HCT116 (cell line): Measurements from ENCODE around the gene SOCS7. TPM values are rescaled to one million over a fixed set of nuclear protein-coding genes. Genes with fewer than 3 reads are reported as not detected.

ENCODE experiments used
- ATAC-seq: fragments of 200-7000 bp; cut with Tn5 transposase; 2 replicates; pipeline ENCODE4 v1.9.1; 2020; ENCODE audit warnings: mild to moderate bottlenecking, moderate library complexity
- BruUV-seq: library from RNA; stranded (reverse); fragments of 400-500 nt; replicated peaks from 2 replicates; lab custom pipeline; 2021; lab: Mats Ljungman, UMichigan
- CTCF ChIA-PET: fragments of 300-600 bp; sonication (Branson Sonifier 250); formaldehyde crosslinking; loops from one replicate; lab custom pipeline; 2021; ENCODE audit warnings: antibody characterized with exemption; lab: Charles Lee
- POLR2A ChIA-PET: fragments of 300-600, 350-600 bp; sonication (Branson Sonifier 250); formaldehyde crosslinking; loops from one replicate; lab custom pipeline; 2021; ENCODE audit warnings: antibody characterized with exemption; lab: Charles Lee
- RAD21 ChIA-PET, 2 experiments: fragments of 300-600 bp; sonication (Branson Sonifier 250); formaldehyde crosslinking; loops; one replicate each; lab custom pipeline; 2023; ENCODE audit warnings: low total read pairs in 2 of 2; ENCODE audit not compliant: uncharacterized antibody in 2 of 2, unreplicated experiment in 2 of 2, low non-redundant PET in 1 of 2; lab: Charles Lee
- DNase-seq: peaks from one replicate; pipeline ENCODE4 v3.0.0-alpha.2; 2010; ENCODE audit warnings: low read depth, low spot score
- H2AFZ ChIP-seq: fragments of 200-600 bp; shearing (Covaris generic), sonication (generic); 2 replicates; pipeline ENCODE4 v1.6.1; 2017; ENCODE audit warnings: low read depth, mixed run types, mixed read lengths, antibody characterized with exemption, low read length; ENCODE audit not compliant: poor library complexity, severe bottlenecking
- H3K27ac ChIP-seq: 2 replicates; pipeline ENCODE4 v1.5.1; 2012; ENCODE audit warnings: low read depth, low read length
- H3K27me3 ChIP-seq: fragments of 200-600 bp; sonication (generic); 2 replicates; pipeline ENCODE4 v1.6.1; 2016; ENCODE audit warnings: mixed run types, low read length, mixed read lengths; ENCODE audit not compliant: insufficient read depth
- H3K36me3 ChIP-seq, 2 experiments: fragments of 200-500 bp in 1 of 2; fragments of 200-600 bp in 1 of 2; sonication (Bioruptor generic) in 1 of 2; sonication (generic) in 1 of 2; 2 replicates each; pipeline versions ENCODE4 v1.5.1 to v1.6.1; 2014 to 2016; ENCODE audit warnings: low read length in 2 of 2, inconsistent platforms in 1 of 2, mixed read lengths in 1 of 2, mixed run types in 1 of 2; ENCODE audit not compliant: insufficient read depth in 2 of 2, control insufficient read depth in 1 of 2
- H3K4me1 ChIP-seq, 2 experiments: fragments of 200-600 bp in 1 of 2; sonication (generic) in 1 of 2; 2 replicates each; pipeline versions ENCODE4 v1.5.1 to v1.6.1; 2012 to 2017; ENCODE audit warnings: low read length in 2 of 2, inconsistent platforms in 1 of 2, mild to moderate bottlenecking in 1 of 2, mixed read lengths in 1 of 2, mixed run types in 1 of 2, moderate library complexity in 1 of 2; ENCODE audit not compliant: insufficient read depth in 2 of 2, control insufficient read depth in 1 of 2
- H3K4me2 ChIP-seq: fragments of 200-600 bp; sonication (generic); 2 replicates; pipeline ENCODE4 v1.6.1; 2017; ENCODE audit warnings: mixed run types, low read length, mixed read lengths
- H3K4me3 ChIP-seq, 2 experiments: fragments of 200-600 bp in 1 of 2; sonication (generic) in 1 of 2; replicated peaks in 1 of 2; 2 replicates each; pipeline ENCODE4 v1.5.1; 2011 to 2016; ENCODE audit warnings: low read length in 2 of 2, control low read depth in 1 of 2, low read depth in 1 of 2, mild to moderate bottlenecking in 1 of 2, mixed read lengths in 1 of 2, mixed run types in 1 of 2
- H3K79me2 ChIP-seq: fragments of 200-600 bp; sonication (generic); 2 replicates; pipeline ENCODE4 v1.6.1; 2017; ENCODE audit warnings: mild to moderate bottlenecking, mixed run types, low read length, moderate library complexity, mixed read lengths; ENCODE audit not compliant: insufficient read depth
- H3K9ac ChIP-seq: fragments of 200-600 bp; sonication (generic); 2 replicates; pipeline ENCODE4 v1.6.1; 2016; ENCODE audit warnings: low read length, mixed read lengths
- H3K9me2 ChIP-seq: fragments of 200-600 bp; sonication (generic), shearing (Covaris generic); 2 replicates; pipeline ENCODE4 v1.6.1; 2017; ENCODE audit warnings: mixed run types, mild to moderate bottlenecking, moderate library complexity; ENCODE audit not compliant: insufficient read depth
- H3K9me3 ChIP-seq, 2 experiments: fragments of 200-500 bp in 1 of 2; fragments of 200-600 bp in 1 of 2; sonication (Bioruptor generic) in 1 of 2; sonication (generic) in 1 of 2; 2 replicates each; pipeline ENCODE4 v1.6.1; 2014 to 2017; ENCODE audit warnings: low read length in 2 of 2, mixed read lengths in 2 of 2, inconsistent platforms in 1 of 2, low read depth in 1 of 2, mild to moderate bottlenecking in 1 of 2, mixed run types in 1 of 2, moderate library complexity in 1 of 2; ENCODE audit not compliant: control insufficient read depth in 1 of 2, insufficient read depth in 1 of 2
- H4K20me1 ChIP-seq: fragments of 200-600 bp; sonication (generic), shearing (Covaris generic); 2 replicates; pipeline ENCODE4 v1.6.1; 2017; ENCODE audit warnings: mixed run types, mild to moderate bottlenecking, moderate library complexity; ENCODE audit not compliant: insufficient read depth
- EGR1 ChIP-seq: IDR thresholded peaks from 2 replicates; pipeline ENCODE4 v1.6.1; 2012; ENCODE audit warnings: low read depth
- EZH2 ChIP-seq: fragments of 200-600 bp; sonication (generic); IDR thresholded peaks from 2 replicates; pipeline ENCODE4 v1.6.1; 2017; ENCODE audit warnings: antibody characterized with exemption, mixed run types
- EZH2phosphoT487 ChIP-seq: fragments of 200-600 bp; IDR thresholded peaks from 2 replicates; pipeline ENCODE4 v1.6.1; 2018; ENCODE audit warnings: antibody characterized with exemption, borderline replicate concordance
- JUND ChIP-seq: IDR thresholded peaks from 2 replicates; pipeline ENCODE4 v1.6.1; 2012
- POLR2A ChIP-seq: IDR thresholded peaks from 2 replicates; pipeline ENCODE4 v1.7.0; 2011; ENCODE audit warnings: borderline replicate concordance; ENCODE audit not compliant: insufficient read depth, insufficient read length; ENCODE audit errors: extremely low read depth
- REST ChIP-seq: IDR thresholded peaks from 2 replicates; pipeline ENCODE4 v1.6.1; 2012; ENCODE audit warnings: low read depth
- SRF ChIP-seq: IDR thresholded peaks from 2 replicates; pipeline ENCODE4 v1.6.1; 2012; ENCODE audit warnings: low read depth
- TCF7L2 ChIP-seq: IDR thresholded peaks from 2 replicates; pipeline ENCODE4 v1.7.0; 2011; ENCODE audit warnings: borderline replicate concordance, inconsistent platforms; ENCODE audit not compliant: insufficient read depth, insufficient read length; ENCODE audit errors: extremely low read depth
- ZBTB33 ChIP-seq: IDR thresholded peaks from 2 replicates; pipeline ENCODE4 v1.6.1; 2011; ENCODE audit warnings: mild to moderate bottlenecking, low read length, moderate library complexity; ENCODE audit not compliant: insufficient replicate concordance; ENCODE audit errors: extremely low read depth
- ZFX ChIP-seq: fragments of 450-650 bp; IDR thresholded peaks from 2 replicates; pipeline ENCODE4 v1.6.1; 2017
- intact Hi-C: fragments of 100-400 bp; cut with micrococcal nuclease; formaldehyde crosslinking; loops from 2 replicates; pipeline ENCODE4 v1.10.0; 2022
- total RNA-seq: library from RNA; stranded (reverse); gene quantifications from one replicate; pipeline ENCODE4 v1.2.1, GENCODE V29; 2021; ENCODE audit not compliant: unreplicated experiment
- TF ChIP-seq, protein P1 (sequence below), 3 experiments: fragments of 200-600 bp in 1 of 3; sonication (generic) in 1 of 3; IDR thresholded peaks in 2 of 3; conservative IDR thresholded peaks in 1 of 3; 2 replicates each; pipeline ENCODE4 v1.5.1; 2012 to 2017; ENCODE audit warnings: low read depth in 2 of 3, low read length in 2 of 3, antibody characterized with exemption in 1 of 3, borderline replicate concordance in 1 of 3, control low read depth in 1 of 3, mild to moderate bottlenecking in 1 of 3, mixed read lengths in 1 of 3, mixed run types in 1 of 3, moderate library complexity in 1 of 3; ENCODE audit not compliant: insufficient read depth in 1 of 3

The SOCS7 gene
- total RNA-seq, 1 experiment from 2014 or later, result 49.9 TPM

DNA sequence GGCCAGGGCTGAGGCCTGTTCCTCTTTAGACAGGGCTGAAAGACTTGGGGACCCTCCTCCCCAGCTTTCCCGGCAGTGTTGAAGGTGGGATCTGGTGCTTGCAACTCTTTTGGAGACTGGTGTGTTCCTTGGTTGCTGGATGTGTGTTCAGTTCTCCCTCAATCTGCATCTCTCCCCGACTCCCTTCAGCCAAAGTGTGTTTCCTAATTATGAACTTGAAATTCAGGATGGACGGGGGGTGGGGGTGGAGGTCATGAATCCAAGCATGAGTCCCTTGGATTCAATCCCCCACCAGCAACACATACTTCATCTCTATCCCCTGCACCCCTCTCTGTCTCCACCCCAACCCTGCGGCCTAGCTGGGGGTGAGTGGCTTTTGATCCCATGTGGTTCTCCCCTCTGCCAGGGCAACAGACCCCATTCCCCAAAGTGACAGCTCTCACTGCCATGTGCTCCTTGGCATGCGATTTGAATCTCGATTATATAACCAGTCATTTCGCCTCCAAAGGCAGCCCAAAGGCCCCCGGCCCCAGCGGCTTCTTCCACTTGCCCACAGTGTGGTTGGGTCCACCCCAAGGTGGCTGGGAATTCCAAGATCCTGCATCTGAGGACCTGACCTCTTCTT lies 77.9 kb downstream of the SOCS7 start:
- H4K20me1 ChIP-seq, result no peaks in the 10 kb centered on the region
- H3K79me2 ChIP-seq, result 0 out of 2 replicates have a peak, but pooled peaks cover 4% of the 10 kb centered on the region
- ATAC-seq, result no peak
- H3K36me3 ChIP-seq, result no peaks in the 10 kb centered on the region
- H3K9ac ChIP-seq, result peak overlapping the region; percentile 68
- peaks cover 22 to 38% of the 10 kb centered on the region in 2 experiments for H3K4me1 ChIP-seq
- TF ChIP-seq ZFX (0 out of 2 replicates have a peak, but pooled peaks have one; percentile 5), EZH2 (no peak)
- no peaks in the 10 kb centered on the region for H3K9me2 ChIP-seq
- peak overlapping the region; percentile 100 for H3K4me2 ChIP-seq
- peak overlapping the region; percentile 62 for H3K27ac ChIP-seq
- ChIA-PET RAD21 (no interaction called here), CTCF (interaction anchor here (1.3 kb wide), 1 partner anchor 14 kb away, joined by 4 read pairs; no protein-coding TSS in a partner anchor), POLR2A (no interaction called here)
- H3K9me3 ChIP-seq, result no peaks in the 10 kb centered on the region
- peak overlapping the region in 1 of 2 experiments; percentile 81; a peak in 3 of 4 replicates for H3K4me3 ChIP-seq
- no peak for DNase-seq
- intact Hi-C loops, result no loop called here
- H3K27me3 ChIP-seq, result no peaks in the 10 kb centered on the region
- H2AFZ ChIP-seq, result no peak overlapping the region
- no TSS peak for BruUV-seq

GRCh38 chr17:38430316-38430715 lies 78.7 kb downstream of the SOCS7 start:
- TSS peak; percentile 46 for BruUV-seq
- H3K27me3 ChIP-seq, result no peaks in the 10 kb centered on the region
- H3K27ac ChIP-seq, result no peak overlapping the region
- RAD21 ChIA-PET, result no interaction called here
- peaks cover 22 to 38% of the 10 kb centered on the region in 2 experiments for H3K4me1 ChIP-seq
- H3K79me2 ChIP-seq, result 0 out of 2 replicates have a peak, but pooled peaks cover 4% of the 10 kb centered on the region
- ATAC-seq, result no peak
- POLR2A ChIA-PET, result no interaction called here
- DNase-seq, result no peak
- CTCF ChIA-PET, result no interaction called here
- intact Hi-C loops, result no loop called here
- H4K20me1 ChIP-seq, result no peaks in the 10 kb centered on the region
- H3K9ac ChIP-seq, result no peak overlapping the region
- no peaks in the 10 kb centered on the region for H3K9me2 ChIP-seq
- H3K4me3 ChIP-seq, result no peak overlapping the region
- H3K36me3 ChIP-seq, result no peaks in the 10 kb centered on the region
- 0 out of 2 replicates have a peak overlapping the region, but pooled peaks have one; percentile 100 for H3K4me2 ChIP-seq
- no peak overlapping the region for H2AFZ ChIP-seq
- no peaks in the 10 kb centered on the region for H3K9me3 ChIP-seq
- TF ChIP-seq ZBTB33 (no peak), SRF (no peak), POLR2A (no peak), TCF7L2 (no peak), JUND (no peak), ZFX (no peak), REST (no peak), EZH2phosphoT487 (no peak), EGR1 (no peak)
- TF ChIP-seq, protein P1, sequence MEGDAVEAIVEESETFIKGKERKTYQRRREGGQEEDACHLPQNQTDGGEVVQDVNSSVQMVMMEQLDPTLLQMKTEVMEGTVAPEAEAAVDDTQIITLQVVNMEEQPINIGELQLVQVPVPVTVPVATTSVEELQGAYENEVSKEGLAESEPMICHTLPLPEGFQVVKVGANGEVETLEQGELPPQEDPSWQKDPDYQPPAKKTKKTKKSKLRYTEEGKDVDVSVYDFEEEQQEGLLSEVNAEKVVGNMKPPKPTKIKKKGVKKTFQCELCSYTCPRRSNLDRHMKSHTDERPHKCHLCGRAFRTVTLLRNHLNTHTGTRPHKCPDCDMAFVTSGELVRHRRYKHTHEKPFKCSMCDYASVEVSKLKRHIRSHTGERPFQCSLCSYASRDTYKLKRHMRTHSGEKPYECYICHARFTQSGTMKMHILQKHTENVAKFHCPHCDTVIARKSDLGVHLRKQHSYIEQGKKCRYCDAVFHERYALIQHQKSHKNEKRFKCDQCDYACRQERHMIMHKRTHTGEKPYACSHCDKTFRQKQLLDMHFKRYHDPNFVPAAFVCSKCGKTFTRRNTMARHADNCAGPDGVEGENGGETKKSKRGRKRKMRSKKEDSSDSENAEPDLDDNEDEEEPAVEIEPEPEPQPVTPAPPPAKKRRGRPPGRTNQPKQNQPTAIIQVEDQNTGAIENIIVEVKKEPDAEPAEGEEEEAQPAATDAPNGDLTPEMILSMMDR (IDR thresholded peaks at IDR 0.05 in 2 of 3, conservative IDR thresholded peaks at IDR 0.05 in 1 of 3; ENCODE audit: borderline replicate concordance in 1 of 3, insufficient read depth in 1 of 3, low read depth in 2 of 3, low read length in 2 of 3), result no peak
